Measurements from ENCODE around the gene QKI. TPM values are rescaled to one million over a fixed set of nuclear protein-coding genes. Genes with fewer than 3 reads are reported as not detected.

The QKI gene
- total and polyA plus RNA-seq, 9 donors: 44.6 to 151 (median 105) TPM

- intact Hi-C loops (cut with DNase I): no loop called here
Observed at GRCh38 chr6:163416557-163417253, 2.2 kb downstream of the QKI start.

GRCh38 chr6:163417595-163417994 is 3.1 kb downstream of the QKI start:
- WGBS, 3 donors: 4 to 10% (median 7%) methylated on average over 4 of the region's 4 CpGs
- TF ChIP-seq POLR2A (IDR thresholded peaks at IDR 0.05) (no peak), CTCF (IDR thresholded peaks at IDR 0.05) (no peak), EP300 (IDR thresholded peaks at IDR 0.05) (no peak)
- peak overlapping the region in 1 of 2 donors; percentile 40 for H3K27ac ChIP-seq
- intact Hi-C loops (cut with DNase I): no loop called here
- peaks cover 4% of the 10 kb centered on the region for H3K4me1 ChIP-seq (ENCODE audit: insufficient read depth)
- no peaks in the 10 kb centered on the region for H3K9me3 ChIP-seq
- H3K4me3 ChIP-seq: peak overlapping the region; percentile 69
- H3K27me3 ChIP-seq: no peaks in the 10 kb centered on the region
- no peaks in the 10 kb centered on the region for H3K36me3 ChIP-seq
- DNase-seq: no peak

More at GRCh38 chr6:163416557-163417253, 2.2 kb downstream of the QKI start:
- H3K4me1 ChIP-seq (ENCODE audit: insufficient read depth): peaks cover 1% of the 10 kb centered on the region
- DNase-seq: peak in 4 of 5 donors; percentile 33 to 71 (median 50)
- no peaks in the 10 kb centered on the region for H3K36me3 ChIP-seq
- H3K27ac ChIP-seq: peak overlapping the region; percentile 97 to 100
- no peaks in the 10 kb centered on the region for H3K27me3 ChIP-seq
- no peaks in the 10 kb centered on the region for H3K9me3 ChIP-seq
- TF ChIP-seq EP300 (IDR thresholded peaks at IDR 0.05) (no peak), CTCF (IDR thresholded peaks at IDR 0.05) (peak; percentile 19 to 68 (median 56))
- peak overlapping the region; percentile 69 for H3K4me3 ChIP-seq
- 0 to 1% (median 0%) methylated on average over 11 of the region's 11 CpGs for WGBS, 3 donors

GRCh38 chr6:163418311-163419029 is 4.0 kb downstream of the QKI start:
- TF ChIP-seq CTCF (IDR thresholded peaks at IDR 0.05): no peak
- no peak for TF ChIP-seq EP300 (IDR thresholded peaks at IDR 0.05)
- no peak for TF ChIP-seq POLR2A (IDR thresholded peaks at IDR 0.05)

GRCh38 chr6:163419413-163420288 is 5.1 kb downstream of the QKI start:
- Histone ChIP-seq H3K4me3 (no peak overlapping the region), H3K4me1 (ENCODE audit: insufficient read depth) (peaks cover 10% of the 10 kb centered on the region), H3K9me3 (no peaks in the 10 kb centered on the region), H3K27ac (peak overlapping the region in 1 of 2 donors; percentile 62), H3K27me3 (no peaks in the 10 kb centered on the region), H3K36me3 (no peaks in the 10 kb centered on the region)
- TF ChIP-seq EP300 (IDR thresholded peaks at IDR 0.05) (no peak), CTCF (IDR thresholded peaks at IDR 0.05) (no peak), POLR2A (IDR thresholded peaks at IDR 0.05) (no peak)
- WGBS, 3 donors: 3 to 4% (median 4%) methylated on average over 6 of the region's 6 CpGs
- intact Hi-C loops (cut with DNase I): loop anchor here in 3 of 4 donors (10.0 kb wide), 2 partner anchors 535 to 545 kb away; no protein-coding TSS in a partner anchor
- DNase-seq: no peak

More at GRCh38 chr6:163418311-163419029, 4.0 kb downstream of the QKI start:
- Histone ChIP-seq H3K9me3 (no peaks in the 10 kb centered on the region), H3K27ac (peak overlapping the region in 1 of 2 donors; percentile 45), H3K4me1 (ENCODE audit: insufficient read depth) (peaks cover 5% of the 10 kb centered on the region), H3K4me3 (peak overlapping the region; percentile 6), H3K36me3 (no peaks in the 10 kb centered on the region), H3K27me3 (no peaks in the 10 kb centered on the region)
- intact Hi-C loops (cut with DNase I): no loop called here
- WGBS, 3 donors: 6 to 16% (median 10%) methylated on average over 5 of the region's 5 CpGs
- no peak for DNase-seq

Measured in ovary (tissue), 9 donors.